Karpas-422 (cell line): ENCODE data around the gene ISY1. TPM values are rescaled to one million over a fixed set of nuclear protein-coding genes. Genes with fewer than 3 reads are reported as not detected.
A peak's percentile ranks its signal among the peaks of the same experiment; 100 is the strongest.

Experiments used
- DNase-seq: peaks from one replicate; pipeline ENCODE4 v3.0.0-alpha.2; 2015
- H2AFZ ChIP-seq: fragments of 200-600 bp; sonication (generic); 2 replicates; pipeline ENCODE4 v1.6.1; 2014; ENCODE audit warnings: antibody characterized with exemption, low read length, mixed read lengths
- H3K27ac ChIP-seq: fragments of 200-600 bp; sonication (generic); 2 replicates; pipeline ENCODE4 v1.5.1; 2014; ENCODE audit warnings: mild to moderate bottlenecking, low read length, moderate library complexity
- H3K27me3 ChIP-seq: fragments of 200-600 bp; sonication (generic); 2 replicates; pipeline ENCODE4 v1.6.1; 2014; ENCODE audit warnings: low read length, mixed read lengths
- H3K36me3 ChIP-seq: fragments of 200-600 bp; sonication (generic); 2 replicates; pipeline ENCODE4 v1.6.1; 2014; ENCODE audit warnings: low read length, mixed read lengths; ENCODE audit not compliant: insufficient read depth
- H3K4me1 ChIP-seq: fragments of 200-600 bp; sonication (generic); 2 replicates; pipeline ENCODE4 v1.6.1; 2014; ENCODE audit warnings: mild to moderate bottlenecking, low read length, mixed read lengths
- H3K4me2 ChIP-seq: fragments of 200-600 bp; sonication (generic); 2 replicates; pipeline ENCODE4 v1.6.1; 2014; ENCODE audit warnings: low read length, low read depth, mild to moderate bottlenecking; ENCODE audit not compliant: poor library complexity, severe bottlenecking
- H3K4me3 ChIP-seq: fragments of 200-600 bp; sonication (generic); 2 replicates; pipeline ENCODE4 v1.5.1; 2014; ENCODE audit warnings: mild to moderate bottlenecking, antibody characterized with exemption, low read length, mixed read lengths
- H3K79me2 ChIP-seq: fragments of 200-600 bp; sonication (generic); 2 replicates; pipeline ENCODE4 v1.6.1; 2014; ENCODE audit warnings: mild to moderate bottlenecking, low read length, mixed read lengths
- H3K9ac ChIP-seq: fragments of 200-600 bp; sonication (generic); 2 replicates; pipeline ENCODE4 v1.6.0; 2014; ENCODE audit warnings: low read length
- H3K9me2 ChIP-seq: fragments of 200-600 bp; sonication (generic), shearing (Covaris generic); replicated peaks from 2 replicates; pipeline ENCODE4 v1.6.0; 2014; ENCODE audit warnings: mild to moderate bottlenecking, low read length, moderate library complexity; ENCODE audit not compliant: insufficient read depth
- H3K9me3 ChIP-seq: fragments of 300-700, 200-600 bp; sonication (generic); 2 replicates; pipeline ENCODE4 v1.6.1; 2014; ENCODE audit warnings: low read length, mixed read lengths
- H4K20me1 ChIP-seq: fragments of 200-600 bp; sonication (generic); 2 replicates; pipeline ENCODE4 v1.6.1; 2014; ENCODE audit warnings: mild to moderate bottlenecking, antibody characterized with exemption, low read length, low read depth; ENCODE audit not compliant: insufficient read depth
- total RNA-seq: library from RNA; depleted of rRNA; stranded (reverse); fragments of >200 nt; shearing (Covaris generic); gene quantifications from 2 replicates; pipeline ENCODE4 v1.2.3, GENCODE V29; 2014; ENCODE audit warnings: low replicate concordance

Gene ISY1
- total RNA-seq, 1 experiment from 2014 or later, result 29.9 TPM

- no peak for DNase-seq
- Histone ChIP-seq H3K36me3 (peaks cover 24% of the 10 kb centered on the region), H3K27me3 (no peaks in the 10 kb centered on the region), H3K9ac (no peak overlapping the region), H2AFZ (no peak overlapping the region), H3K4me3 (no peak overlapping the region), H3K79me2 (no peaks in the 10 kb centered on the region), H3K9me2 (no peaks in the 10 kb centered on the region), H3K4me1 (no peaks in the 10 kb centered on the region), H3K4me2 (no peak overlapping the region), H3K9me3 (no peaks in the 10 kb centered on the region), H4K20me1 (peaks cover 17% of the 10 kb centered on the region; the same call in 1 of the 2 replicates), H3K27ac (no peak overlapping the region)
Measured at GRCh38 chr3:129131465-129132088, 29.3 kb downstream of the ISY1 start.

GRCh38 chr3:129130291-129130813 lies 30.5 kb downstream of the ISY1 start:
- no peak overlapping the region for H3K4me2 ChIP-seq
- no peak overlapping the region for H3K9ac ChIP-seq
- peaks cover 26% of the 10 kb centered on the region; the same call in 1 of the 2 replicates for H4K20me1 ChIP-seq
- DNase-seq, result no peak
- peaks cover 24% of the 10 kb centered on the region for H3K36me3 ChIP-seq
- H3K9me2 ChIP-seq, result no peaks in the 10 kb centered on the region
- H3K9me3 ChIP-seq, result no peaks in the 10 kb centered on the region
- no peak overlapping the region for H2AFZ ChIP-seq
- H3K27ac ChIP-seq, result no peak overlapping the region
- no peaks in the 10 kb centered on the region for H3K4me1 ChIP-seq
- H3K4me3 ChIP-seq, result no peak overlapping the region
- H3K79me2 ChIP-seq, result no peaks in the 10 kb centered on the region
- H3K27me3 ChIP-seq, result no peaks in the 10 kb centered on the region

GRCh38 chr3:129128357-129129155 lies 32.3 kb downstream of the ISY1 start:
- Histone ChIP-seq H3K36me3 (peaks cover 16% of the 10 kb centered on the region), H3K9me2 (no peaks in the 10 kb centered on the region), H4K20me1 (peaks cover 28% of the 10 kb centered on the region; the same call in 1 of the 2 replicates), H3K9me3 (no peaks in the 10 kb centered on the region), H3K4me3 (no peak overlapping the region), H3K4me1 (peaks cover 5% of the 10 kb centered on the region), H2AFZ (no peak overlapping the region), H3K4me2 (no peak overlapping the region), H3K79me2 (no peaks in the 10 kb centered on the region), H3K27ac (no peak overlapping the region), H3K9ac (no peak overlapping the region), H3K27me3 (no peaks in the 10 kb centered on the region)
- no peak for DNase-seq

- Histone ChIP-seq H3K9me2 (no peaks in the 10 kb centered on the region), H3K4me1 (peaks cover 19% of the 10 kb centered on the region), H3K4me3 (no peak overlapping the region), H3K9me3 (no peaks in the 10 kb centered on the region), H3K27me3 (no peaks in the 10 kb centered on the region), H4K20me1 (peaks cover 41% of the 10 kb centered on the region; the same call in 1 of the 2 replicates), H2AFZ (no peak overlapping the region), H3K27ac (no peak overlapping the region), H3K79me2 (no peaks in the 10 kb centered on the region), H3K9ac (no peak overlapping the region), H3K36me3 (peaks cover 16% of the 10 kb centered on the region), H3K4me2 (no peak overlapping the region)
- no peak for DNase-seq
Measured at GRCh38 chr3:129126726-129127280, 34.1 kb downstream of the ISY1 start.

- H3K36me3 ChIP-seq, result peaks cover 2% of the 10 kb centered on the region; the same call in 1 of the 2 replicates
- no peaks in the 10 kb centered on the region for H3K27me3 ChIP-seq
- H3K9me2 ChIP-seq, result no peaks in the 10 kb centered on the region
- H3K9me3 ChIP-seq, result no peaks in the 10 kb centered on the region
- H3K4me1 ChIP-seq, result peaks cover 38% of the 10 kb centered on the region
- no peak overlapping the region for H3K27ac ChIP-seq
- H3K4me2 ChIP-seq, result peak overlapping the region; percentile 41
- H2AFZ ChIP-seq, result no peak overlapping the region
- peak; percentile 86 for DNase-seq
- no peak overlapping the region for H3K9ac ChIP-seq
- peaks cover 43% of the 10 kb centered on the region; the same call in 1 of the 2 replicates for H4K20me1 ChIP-seq
- H3K4me3 ChIP-seq, result no peak overlapping the region
- no peaks in the 10 kb centered on the region for H3K79me2 ChIP-seq
Measured at GRCh38 chr3:129123314-129124060, 37.4 kb downstream of the ISY1 start.

GRCh38 chr3:129122412-129123011 lies 38.4 kb downstream of the ISY1 start:
- no peak overlapping the region for H3K27ac ChIP-seq

GRCh38 chr3:129121792-129122411 lies 39.0 kb downstream of the ISY1 start, which contains the start of gene RAB43:
Gene RAB43, minus strand, starts transcription at chr3:129121804. Its CDS starts 315 bp downstream, at chr3:129121489.
- DNase-seq, result peak; percentile 96
- peak within 1 kb of the TSS; percentile 51 for H3K9ac ChIP-seq
- no peak within 1 kb of the TSS for H3K27ac ChIP-seq
- H3K9me2 ChIP-seq, result no peaks in the 10 kb centered on the region
- no peaks in the 10 kb centered on the region for H3K27me3 ChIP-seq
- H3K4me2 ChIP-seq, result peak within 1 kb of the TSS; percentile 87
- no peaks in the 10 kb centered on the region for H3K36me3 ChIP-seq
- peaks cover 38% of the 10 kb centered on the region for H3K4me1 ChIP-seq
- H3K4me3 ChIP-seq, result peak within 1 kb of the TSS; percentile 65
- H3K79me2 ChIP-seq, result no peaks in the 10 kb centered on the region
- H3K9me3 ChIP-seq, result no peaks in the 10 kb centered on the region
- peaks cover 36% of the 10 kb centered on the region; the same call in 1 of the 2 replicates for H4K20me1 ChIP-seq
- H2AFZ ChIP-seq, result no peak within 1 kb of the TSS

More at GRCh38 chr3:129122412-129123011, 38.4 kb downstream of the ISY1 start:
- peak overlapping the region; percentile 41 for H3K4me2 ChIP-seq
- no peak overlapping the region for H3K4me3 ChIP-seq
- H3K4me1 ChIP-seq, result peaks cover 38% of the 10 kb centered on the region
- no peak overlapping the region for H2AFZ ChIP-seq
- peaks cover 38% of the 10 kb centered on the region; the same call in 1 of the 2 replicates for H4K20me1 ChIP-seq
- H3K9me3 ChIP-seq, result no peaks in the 10 kb centered on the region
- DNase-seq, result no peak
- no peaks in the 10 kb centered on the region for H3K79me2 ChIP-seq
- no peak overlapping the region for H3K9ac ChIP-seq
- no peaks in the 10 kb centered on the region for H3K9me2 ChIP-seq
- no peaks in the 10 kb centered on the region for H3K36me3 ChIP-seq
- no peaks in the 10 kb centered on the region for H3K27me3 ChIP-seq
